K562 (cell line): Measurements from ENCODE around the gene CTTNBP2. TPM values are rescaled to one million over a fixed set of nuclear protein-coding genes. Genes with fewer than 3 reads are reported as not detected.

ENCODE experiments used
- ATAC-seq: fragments of 200-7000 bp; cut with Tn5 transposase; 3 replicates; pipeline ENCODE4 v1.9.1; 2020; ENCODE audit warnings: moderate library complexity
- BruUV-seq: library from RNA; stranded (reverse); fragments of 400-500 nt; replicated peaks from 2 replicates; lab custom pipeline; 2021; lab: Mats Ljungman, UMichigan
- CTCF ChIA-PET: fragments of 300-600 bp; formaldehyde crosslinking; extraction: SDS; loops from one replicate; lab custom pipeline; 2021; ENCODE audit warnings: low intra/inter-chr PET ratio; lab: Yijun Ruan, JAX
- POLR2A ChIA-PET: fragments of 300-600, 350-650 bp; sonication (Branson Sonifier 250); formaldehyde crosslinking; extraction: SDS; loops from one replicate; lab custom pipeline; 2021; ENCODE audit warnings: antibody characterized with exemption, inconsistent platforms; lab: Yijun Ruan, JAX
- DNase-seq, 4 experiments: peaks; one replicate each; pipeline versions ENCODE4 v3.0.0 to v3.0.0-alpha.2; 2011 to 2018; ENCODE audit warnings: low spot score in 3 of 4, mixed read lengths in 3 of 4; ENCODE audit errors: extremely low read depth in 1 of 4
- FAIRE-seq: peaks from 2 replicates; lab custom pipeline; 2011; peaks lifted over from hg19 to GRCh38; lab: Jason Lieb, UNC
- H2AFZ ChIP-seq: 2 replicates; pipeline ENCODE4 v1.6.0; 2011; ENCODE audit warnings: low read depth, low read length, control low read depth, inconsistent platforms
- H3K27ac ChIP-seq: fragments of 200-600 bp; 3 replicates; pipeline ENCODE4 v1.8.0; 2011; ENCODE audit warnings: low read depth, mild to moderate bottlenecking, control low read depth, inconsistent platforms, low read length, moderate library complexity, mixed read lengths; ENCODE audit errors: extremely low read depth
- H3K27me3 ChIP-seq, 2 experiments: fragments of 300-600 bp in 1 of 2; 2 replicates in 1 of 2; 3 replicates in 1 of 2; pipeline versions ENCODE4 v1.6.0 to v1.8.0; 2011; ENCODE audit warnings: inconsistent platforms in 2 of 2, low read length in 2 of 2, mild to moderate bottlenecking in 1 of 2, mixed read lengths in 1 of 2, moderate library complexity in 1 of 2; ENCODE audit not compliant: control insufficient read depth in 2 of 2, insufficient read depth in 2 of 2
- H3K36me3 ChIP-seq: fragments of 300-600 bp; 3 replicates; pipeline ENCODE4 v1.8.0; 2011; ENCODE audit warnings: mild to moderate bottlenecking, low read length, inconsistent platforms; ENCODE audit not compliant: control insufficient read depth, insufficient read depth
- H3K4me1 ChIP-seq, 2 experiments: fragments of 200-600 bp in 1 of 2; replicated peaks in 1 of 2; 2 replicates in 1 of 2; 3 replicates in 1 of 2; pipeline versions ENCODE4 v1.5.1 to v1.8.0; 2011; ENCODE audit warnings: inconsistent platforms in 2 of 2, low read length in 2 of 2, mild to moderate bottlenecking in 1 of 2, mixed read lengths in 1 of 2, moderate library complexity in 1 of 2; ENCODE audit not compliant: control insufficient read depth in 2 of 2, insufficient read depth in 2 of 2
- H3K4me2 ChIP-seq: 2 replicates; pipeline ENCODE4 v1.6.1; 2011; ENCODE audit warnings: low read length, control low read depth, inconsistent platforms, mixed read lengths; ENCODE audit not compliant: insufficient read depth
- H3K4me3 ChIP-seq: fragments of 200-600 bp; sonication (generic), shearing (Covaris generic); 2 replicates; pipeline ENCODE4 v1.5.1; 2016; ENCODE audit warnings: control low read depth, inconsistent platforms
- H3K79me2 ChIP-seq: fragments of 200-600 bp; 3 replicates; pipeline ENCODE4 v1.8.0; 2011; ENCODE audit warnings: low read length, inconsistent platforms; ENCODE audit not compliant: control insufficient read depth, insufficient read depth
- H3K9ac ChIP-seq, 2 experiments: 2 replicates each; pipeline versions ENCODE4 v1.6.0 to v1.6.1; 2011; ENCODE audit warnings: low read depth in 2 of 2, low read length in 2 of 2, control low read depth in 1 of 2, inconsistent platforms in 1 of 2, mild to moderate bottlenecking in 1 of 2, mixed read lengths in 1 of 2; ENCODE audit not compliant: insufficient read depth in 1 of 2
- H3K9me1 ChIP-seq: one replicate; pipeline ENCODE4 v1.6.0; 2011; ENCODE audit warnings: inconsistent platforms, mild to moderate bottlenecking, low read length, moderate library complexity; ENCODE audit not compliant: control insufficient read depth, insufficient read depth
- H3K9me3 ChIP-seq: replicated peaks from 2 replicates; pipeline ENCODE4 v1.5.1; 2011; ENCODE audit warnings: low read depth, low read length, inconsistent platforms; ENCODE audit not compliant: control insufficient read depth, insufficient read depth
- H4K20me1 ChIP-seq: replicated peaks from 2 replicates; pipeline ENCODE4 v1.6.1; 2011; ENCODE audit warnings: low read length, inconsistent platforms, mixed read lengths; ENCODE audit not compliant: control insufficient read depth, insufficient read depth
- NFIC ChIP-seq: fragments of 450-650 bp; IDR thresholded peaks from 2 replicates; pipeline ENCODE4 v1.6.1; 2017; ENCODE audit warnings: mild to moderate bottlenecking, inconsistent platforms
- NFRKB ChIP-seq: fragments of 450-650 bp; IDR thresholded peaks from 2 replicates; pipeline ENCODE4 v1.6.1; 2016; ENCODE audit warnings: low read depth
- PPARD ChIP-seq: fragments of 250-450 bp; sonication (Bioruptor Pico); IDR thresholded peaks from 2 replicates; pipeline ENCODE4 v1.8.0; 2022; ENCODE audit warnings: inconsistent platforms, mild to moderate bottlenecking, moderate library complexity
- RAD21 ChIP-seq, 2 experiments: fragments of 250-450 bp in 1 of 2; fragments of 450-650 bp in 1 of 2; sonication (Bioruptor Pico) in 1 of 2; formaldehyde crosslinking in 1 of 2; IDR thresholded peaks in 1 of 2; conservative IDR thresholded peaks in 1 of 2; 2 replicates each; pipeline versions ENCODE4 v1.4.0 to v1.8.0; 2020 to 2022; ENCODE audit warnings: mild to moderate bottlenecking in 2 of 2, moderate library complexity in 1 of 2
- SMC3 ChIP-seq: conservative IDR thresholded peaks from 2 replicates; pipeline ENCODE4 v1.6.1; 2011; ENCODE audit warnings: low read depth, low read length, improper control_type of control experiment; ENCODE audit not compliant: insufficient read depth
- TFE3 ChIP-seq: fragments of 450-650 bp; formaldehyde crosslinking; IDR thresholded peaks from 2 replicates; pipeline ENCODE4 v1.4.0; 2020; ENCODE audit warnings: mild to moderate bottlenecking, mixed read lengths
- ZNF445 ChIP-seq: fragments of 250-450 bp; sonication (Bioruptor Pico); IDR thresholded peaks from 2 replicates; pipeline ENCODE4 v1.4.0; 2020; ENCODE audit warnings: low read depth, mild to moderate bottlenecking, moderate library complexity
- ZNF79 ChIP-seq: fragments of 250-450 bp; sonication (Bioruptor Pico); IDR thresholded peaks from 2 replicates; pipeline ENCODE4 v1.4.0; 2020; ENCODE audit warnings: low read depth, mild to moderate bottlenecking, moderate library complexity
- WGBS: fragments of 100-300 bp; shearing (Covaris generic); methylation state at CpG from one replicate; pipeline ENCODE4 v1.1.6; 2016; ENCODE audit warnings: low coverage, mixed read lengths; ENCODE audit not compliant: insufficient coverage; ENCODE audit errors: missing lambda C conversion rate; 5-methylcytosine and 5-hydroxymethylcytosine counted together
- in situ Hi-C: fragments of 300-500 bp; cut with MboI; formaldehyde crosslinking; loops from 4 replicates; pipeline ENCODE4 v1.15.0; 2018; ENCODE audit warnings: inconsistent platforms, mixed read lengths
- intact Hi-C: fragments of 100-400 bp; cut with micrococcal nuclease; formaldehyde crosslinking; loops from 2 replicates; pipeline ENCODE4 v1.14.2; 2022
- polyA plus RNA-seq, 8 experiments: library from polyadenylated mRNA; depleted of rRNA in 4 of 8; stranded (reverse) in 5 of 8; unstranded in 3 of 8; fragments of >200 nt; fragmentation: Nextera tagmentation in 2 of 8; fragmentation: Illumina TruSeq in 1 of 8; extraction: Ambion mirVana in 2 of 8; extraction: Trizol in 1 of 8; gene quantifications; 2 replicates each; pipeline versions ENCODE4 v1.2.1 to v1.2.3, GENCODE V29; 2011 to 2014; ENCODE audit warnings: inconsistent platforms in 1 of 8, missing spikeins in 1 of 8
- total RNA-seq, 7 experiments: library from RNA; depleted of rRNA in 6 of 7; stranded (reverse); fragments of >200 nt in 6 of 7; fragmentation: Illumina TruSeq in 2 of 7; extraction: Trizol in 2 of 7; gene quantifications; 2 replicates each; pipeline versions ENCODE4 v1.2.1 to v1.2.3, GENCODE V29; 2011 to 2021; ENCODE audit warnings: low replicate concordance in 1 of 7
- TF ChIP-seq, protein P1 (sequence below): fragments of 450-650 bp; formaldehyde crosslinking; IDR thresholded peaks from 2 replicates; pipeline ENCODE4 v1.4.0; 2020; ENCODE audit warnings: mild to moderate bottlenecking, moderate library complexity

The CTTNBP2 gene
- total and polyA plus RNA-seq, 9 of the 15 experiments (the other 6 are each of a cell fraction or from before 2014, with no cell fraction given) = 0.05 TPM; not detected in 8

DNA sequence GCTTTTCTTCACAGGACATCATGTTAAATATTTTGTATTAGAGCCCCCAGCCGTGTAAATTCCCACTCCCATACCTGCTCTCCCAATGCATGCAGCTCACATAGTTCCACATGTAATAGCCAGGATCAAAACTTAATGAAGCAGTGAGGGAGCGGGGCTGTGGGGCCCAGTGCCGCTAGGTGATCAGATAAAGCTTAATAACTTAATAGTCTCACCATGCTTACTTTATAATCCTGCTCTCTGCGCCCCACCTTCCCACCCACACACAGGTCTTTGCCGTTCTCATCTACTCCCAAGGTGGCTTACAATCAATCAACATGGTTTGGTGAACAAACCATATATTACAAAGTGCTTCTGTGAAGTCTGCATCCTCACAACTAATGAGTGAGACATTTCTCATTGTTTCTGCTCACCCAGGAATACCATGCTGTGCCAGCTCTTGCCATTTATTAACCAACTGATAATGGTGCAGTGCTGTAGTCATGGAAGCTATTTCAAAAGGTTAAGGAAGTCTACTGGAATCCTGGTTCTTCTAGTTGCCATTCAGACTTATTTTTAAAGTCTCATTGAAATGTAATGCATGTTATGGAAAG, 156.4 kb downstream of the CTTNBP2 start:
- H4K20me1 ChIP-seq = no peaks in the 10 kb centered on the region
- H3K9ac ChIP-seq = no peak overlapping the region
- FAIRE-seq (no peak), ATAC-seq (no peak), DNase-seq (no peak)
- H3K9me1 ChIP-seq = no peaks in the 10 kb centered on the region
- H3K36me3 ChIP-seq = no peaks in the 10 kb centered on the region
- ChIA-PET POLR2A (interaction anchor here (0.7 kb wide), 1 partner anchor 677 kb away, joined by 3 read pairs; no protein-coding TSS in a partner anchor), CTCF (no interaction called here)
- TF ChIP-seq NFIC (no peak), NFRKB (no peak), ZNF79 (CRISPR knock-in tag) (no peak)
- in situ Hi-C loops = no loop called here
- no peak overlapping the region for H2AFZ ChIP-seq
- H3K79me2 ChIP-seq = no peaks in the 10 kb centered on the region
- no peaks in the 10 kb centered on the region for H3K9me3 ChIP-seq
- peaks cover 0 to 3% of the 10 kb centered on the region in 2 experiments; a peak in 2 of 5 replicates for H3K27me3 ChIP-seq
- intact Hi-C loops = loop anchor here (5.0 to 10.0 kb wide), 2 partner anchors 260 to 312 kb away; no protein-coding TSS in a partner anchor
- no TSS peak for BruUV-seq
- H3K4me3 ChIP-seq = no peak overlapping the region
- H3K27ac ChIP-seq = no peak overlapping the region
- no peaks in the 10 kb centered on the region; a peak in 1 of 5 replicates for H3K4me1 ChIP-seq
- 14% methylated on average over 4 of the region's 5 CpGs for WGBS
- H3K4me2 ChIP-seq = no peak overlapping the region

- 2% methylated on average over 3 of the region's 3 CpGs for WGBS
- in situ Hi-C loops = no loop called here
- BruUV-seq = no TSS peak
- DNase-seq (peak in 3 of 4 experiments; percentile 29 to 38 (median 31)), ATAC-seq (peak; percentile 75), FAIRE-seq (peak; percentile 73)
- Histone ChIP-seq H3K79me2 (no peaks in the 10 kb centered on the region), H3K9ac (no peak overlapping the region), H3K27ac (no peak overlapping the region), H3K4me2 (no peak overlapping the region), H3K4me3 (no peak overlapping the region), H3K9me3 (no peaks in the 10 kb centered on the region), H3K27me3 (peaks cover 0 to 3% of the 10 kb centered on the region in 2 experiments; a peak in 2 of 5 replicates), H3K9me1 (no peaks in the 10 kb centered on the region), H3K4me1 (no peaks in the 10 kb centered on the region; a peak in 1 of 5 replicates), H2AFZ (no peak overlapping the region; the same call in 1 of the 2 replicates), H3K36me3 (no peaks in the 10 kb centered on the region), H4K20me1 (no peaks in the 10 kb centered on the region)
- POLR2A ChIA-PET = interaction anchor here (1.1 kb wide), 1 partner anchor 10 kb away, joined by 3 read pairs; no protein-coding TSS in a partner anchor
- CTCF ChIA-PET = interaction anchor here (0.6 to 0.7 kb wide), 2 partner anchors 242 to 257 kb away, joined by 3 to 5 read pairs; no protein-coding TSS in a partner anchor
- intact Hi-C loops = loop anchor here (5.0 to 10.0 kb wide), 2 partner anchors 259 to 311 kb away; no protein-coding TSS in a partner anchor
- no peak for TF ChIP-seq PPARD (CRISPR knock-in tag)
- TF ChIP-seq SMC3 = peak; percentile 42; the same call in 1 of the 2 replicates
- TF ChIP-seq, protein P1, sequence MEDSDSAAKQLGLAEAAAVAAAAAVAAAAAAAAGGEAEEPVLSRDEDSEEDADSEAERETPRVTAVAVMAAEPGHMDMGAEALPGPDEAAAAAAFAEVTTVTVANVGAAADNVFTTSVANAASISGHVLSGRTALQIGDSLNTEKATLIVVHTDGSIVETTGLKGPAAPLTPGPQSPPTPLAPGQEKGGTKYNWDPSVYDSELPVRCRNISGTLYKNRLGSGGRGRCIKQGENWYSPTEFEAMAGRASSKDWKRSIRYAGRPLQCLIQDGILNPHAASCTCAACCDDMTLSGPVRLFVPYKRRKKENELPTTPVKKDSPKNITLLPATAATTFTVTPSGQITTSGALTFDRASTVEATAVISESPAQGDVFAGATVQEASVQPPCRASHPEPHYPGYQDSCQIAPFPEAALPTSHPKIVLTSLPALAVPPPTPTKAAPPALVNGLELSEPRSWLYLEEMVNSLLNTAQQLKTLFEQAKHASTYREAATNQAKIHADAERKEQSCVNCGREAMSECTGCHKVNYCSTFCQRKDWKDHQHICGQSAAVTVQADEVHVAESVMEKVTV (CRISPR knock-in tag) = peak; percentile 50
- TF ChIP-seq RAD21 (CRISPR knock-in tag; conservative IDR thresholded peaks at IDR 0.05 in 1 of 2, IDR thresholded peaks at IDR 0.05 in 1 of 2) = peak; percentile 59 to 60
- no peak for TF ChIP-seq ZNF445 (CRISPR knock-in tag)
- TF ChIP-seq TFE3 (CRISPR knock-in tag) = peak; percentile 50
Observed at GRCh38 chr7:117715784-117716445, 157.3 kb downstream of the CTTNBP2 start.
